Tibial nerve (tissue), 4 donors: ENCODE data around the gene WTIP.

Source experiments
- CTCF ChIP-seq, 5 experiments: fragments of 200-600 bp in 3 of 5; fragments of 450-650 bp in 2 of 5; sonication (generic) in 3 of 5; IDR thresholded peaks; one replicate each; pipeline ENCODE4 v1.5.1; 2016 to 2019; ENCODE audit warnings: antibody characterized with exemption in 5 of 5, mild to moderate bottlenecking in 3 of 5, moderate library complexity in 2 of 5
- EP300 ChIP-seq, 2 donors: sonication (generic); formaldehyde crosslinking; IDR thresholded peaks; one replicate each; pipeline ENCODE4 v1.6.1; 2017; ENCODE audit warnings: antibody characterized with exemption in 2 of 2, mild to moderate bottlenecking in 1 of 2

GRCh38 chr19:34506026-34506370, 24.4 kb downstream of the WTIP start:
- TF ChIP-seq CTCF (IDR thresholded peaks at IDR 0.05) (no peak), EP300 (IDR thresholded peaks at IDR 0.05) (no peak)
